Hepatocyte (in vitro differentiated cells): ENCODE results near the gene CYP1A2. TPM values are rescaled to one million over a fixed set of nuclear protein-coding genes. Genes with fewer than 3 reads are reported as not detected.

Source experiments
- DNase-seq: peaks from one replicate; pipeline ENCODE4 v3.0.0-alpha.2; 2016; ENCODE audit warnings: low spot score
- H2AFZ ChIP-seq: fragments of 200-600 bp; sonication (generic); 2 replicates; pipeline ENCODE4 v1.6.0; 2016; ENCODE audit warnings: antibody characterized with exemption, mild to moderate bottlenecking
- H3K27ac ChIP-seq: fragments of 200-600 bp; sonication (generic); 2 replicates; pipeline ENCODE4 v1.5.1; 2016; ENCODE audit warnings: mild to moderate bottlenecking
- H3K27me3 ChIP-seq: fragments of 200-600 bp; sonication (generic); 2 replicates; pipeline ENCODE4 v1.6.1; 2016
- H3K36me3 ChIP-seq: fragments of 200-600 bp; sonication (generic); replicated peaks from 2 replicates; pipeline ENCODE4 v1.5.1; 2016; ENCODE audit warnings: low read depth; ENCODE audit not compliant: insufficient read depth
- H3K4me1 ChIP-seq: fragments of 200-600 bp; sonication (generic); 2 replicates; pipeline ENCODE4 v1.5.1; 2016; ENCODE audit warnings: mild to moderate bottlenecking, moderate library complexity; ENCODE audit not compliant: insufficient read depth
- H3K4me2 ChIP-seq: fragments of 200-600 bp; sonication (generic); 2 replicates; pipeline ENCODE4 v1.6.0; 2016
- H3K4me3 ChIP-seq: fragments of 200-600 bp; sonication (generic); 2 replicates; pipeline ENCODE4 v1.5.1; 2016; ENCODE audit warnings: mild to moderate bottlenecking
- H3K79me2 ChIP-seq: fragments of 200-600 bp; sonication (generic); 2 replicates; pipeline ENCODE4 v1.6.0; 2017; ENCODE audit warnings: mild to moderate bottlenecking
- H3K9me2 ChIP-seq: fragments of 200-600 bp; sonication (generic); replicated peaks from 2 replicates; pipeline ENCODE4 v1.6.0; 2017; ENCODE audit warnings: mild to moderate bottlenecking; ENCODE audit not compliant: insufficient read depth
- H3K9me3 ChIP-seq: fragments of 200-600 bp; sonication (generic); 2 replicates; pipeline ENCODE4 v1.5.1; 2016; ENCODE audit warnings: low read depth, mild to moderate bottlenecking
- H4K20me1 ChIP-seq: fragments of 200-600 bp; sonication (generic); 2 replicates; pipeline ENCODE4 v1.6.0; 2016; ENCODE audit warnings: mild to moderate bottlenecking; ENCODE audit not compliant: insufficient read depth, poor library complexity, severe bottlenecking
- CTCF ChIP-seq: fragments of 200-600 bp; sonication (generic); IDR thresholded peaks from 2 replicates; pipeline ENCODE4 v1.5.1; 2016; ENCODE audit warnings: antibody characterized with exemption, mild to moderate bottlenecking; ENCODE audit not compliant: poor library complexity
- EZH2 ChIP-seq: fragments of 200-600 bp; sonication (generic); IDR thresholded peaks from 2 replicates; pipeline ENCODE4 v1.6.1; 2016; ENCODE audit warnings: antibody characterized with exemption, mild to moderate bottlenecking, borderline replicate concordance
- EZH2phosphoT487 ChIP-seq: fragments of 200-600 bp; sonication (generic); IDR thresholded peaks from one replicate; pipeline ENCODE4 v1.6.1; 2018; ENCODE audit warnings: antibody characterized with exemption, mild to moderate bottlenecking, low read depth, moderate library complexity; ENCODE audit not compliant: unreplicated experiment, severe bottlenecking
- WGBS: methylation state at CpG from one replicate; pipeline ENCODE4 v1.1.6; 2016; ENCODE audit warnings: low lambda C conversion rate; ENCODE audit errors: missing lambda C conversion rate; 5-methylcytosine and 5-hydroxymethylcytosine counted together
- polyA plus RNA-seq: library from polyadenylated mRNA; unstranded; fragments of >200 nt; fragmentation: Nextera tagmentation; extraction: Ambion mirVana; gene quantifications from 2 replicates; pipeline ENCODE4 v1.2.1, GENCODE V29; 2016
- total RNA-seq: library from RNA; depleted of rRNA; stranded (reverse); fragments of >200 nt; gene quantifications from 2 replicates; pipeline ENCODE4 v1.2.3, GENCODE V29; 2014

Gene CYP1A2
- total and polyA plus RNA-seq, 2 experiments from 2014 or later, result 0.17 TPM; not detected in 1

GRCh38 chr15:74752011-74752410, 3.4 kb downstream of the CYP1A2 start:
- H3K4me1 ChIP-seq, result no peaks in the 10 kb centered on the region
- WGBS, result 87% methylated on average over 6 of the region's 8 CpGs
- DNase-seq, result no peak
- TF ChIP-seq EZH2, result no peak
- no peak overlapping the region for H3K4me3 ChIP-seq
- H3K9me2 ChIP-seq, result no peaks in the 10 kb centered on the region
- no peaks in the 10 kb centered on the region for H3K79me2 ChIP-seq
- no peaks in the 10 kb centered on the region for H3K9me3 ChIP-seq
- no peaks in the 10 kb centered on the region for H3K36me3 ChIP-seq
- no peak overlapping the region for H3K4me2 ChIP-seq
- H4K20me1 ChIP-seq, result no peaks in the 10 kb centered on the region
- H3K27ac ChIP-seq, result no peak overlapping the region
- H2AFZ ChIP-seq, result no peak overlapping the region
- no peaks in the 10 kb centered on the region for H3K27me3 ChIP-seq

GRCh38 chr15:74752531-74752930, 3.9 kb downstream of the CYP1A2 start:
- H3K9me3 ChIP-seq, result no peaks in the 10 kb centered on the region
- H3K4me3 ChIP-seq, result no peak overlapping the region
- H3K79me2 ChIP-seq, result no peaks in the 10 kb centered on the region
- DNase-seq, result no peak
- 52% methylated on average over 5 of the region's 5 CpGs for WGBS
- H2AFZ ChIP-seq, result no peak overlapping the region
- H3K4me1 ChIP-seq, result no peaks in the 10 kb centered on the region
- H3K27ac ChIP-seq, result no peak overlapping the region
- no peaks in the 10 kb centered on the region for H3K27me3 ChIP-seq
- no peaks in the 10 kb centered on the region for H3K36me3 ChIP-seq
- H4K20me1 ChIP-seq, result no peaks in the 10 kb centered on the region
- no peak overlapping the region for H3K4me2 ChIP-seq
- no peaks in the 10 kb centered on the region for H3K9me2 ChIP-seq
- TF ChIP-seq EZH2phosphoT487, result no peak
- TF ChIP-seq EZH2, result no peak
- TF ChIP-seq CTCF, result no peak

GRCh38 chr15:74754593-74755215, 6.1 kb downstream of the CYP1A2 start:
- Histone ChIP-seq H3K9me2 (no peaks in the 10 kb centered on the region), H2AFZ (no peak overlapping the region), H3K4me3 (no peak overlapping the region), H4K20me1 (no peaks in the 10 kb centered on the region), H3K4me1 (no peaks in the 10 kb centered on the region), H3K27me3 (no peaks in the 10 kb centered on the region), H3K9me3 (no peaks in the 10 kb centered on the region), H3K79me2 (no peaks in the 10 kb centered on the region), H3K27ac (no peak overlapping the region), H3K36me3 (no peaks in the 10 kb centered on the region), H3K4me2 (no peak overlapping the region)
- DNase-seq, result no peak
- no peak for TF ChIP-seq EZH2
- 91% methylated on average over 20 of the region's 20 CpGs for WGBS

GRCh38 chr15:74758736-74759135, 10.1 kb downstream of the CYP1A2 start:
- Histone ChIP-seq H3K4me2 (no peak overlapping the region), H3K79me2 (no peaks in the 10 kb centered on the region), H3K36me3 (no peaks in the 10 kb centered on the region), H2AFZ (no peak overlapping the region), H3K9me3 (no peaks in the 10 kb centered on the region), H3K4me3 (no peak overlapping the region), H4K20me1 (no peaks in the 10 kb centered on the region), H3K27me3 (no peaks in the 10 kb centered on the region), H3K27ac (no peak overlapping the region), H3K4me1 (no peaks in the 10 kb centered on the region), H3K9me2 (no peaks in the 10 kb centered on the region)
- WGBS, result 93% methylated on average over 8 of the region's 8 CpGs
- TF ChIP-seq EZH2, result no peak
- TF ChIP-seq CTCF, result no peak
- no peak for TF ChIP-seq EZH2phosphoT487
- no peak for DNase-seq
